H1 (cell line): ENCODE data around the gene SH3YL1. TPM values are rescaled to one million over a fixed set of nuclear protein-coding genes. Genes with fewer than 3 reads are reported as not detected.

Source experiments
- CTCF ChIA-PET: fragments of 300-600 bp; sonication (Branson Sonifier 250); formaldehyde crosslinking; loops from one replicate; lab custom pipeline; 2021; ENCODE audit not compliant: partially characterized antibody; lab: Charles Lee
- POLR2A ChIA-PET: fragments of 300-600 bp; sonication (Branson Sonifier 250); formaldehyde crosslinking; loops from one replicate; lab custom pipeline; 2021; ENCODE audit warnings: inconsistent platforms; ENCODE audit not compliant: partially characterized antibody; lab: Charles Lee
- DNase-seq, 2 experiments: peaks; one replicate each; pipeline versions ENCODE4 v3.0.0 to v3.0.0-alpha.2; 2010 to 2022; ENCODE audit warnings: low spot score in 2 of 2, low read depth in 1 of 2, mixed read lengths in 1 of 2
- FAIRE-seq: peaks from 2 replicates; lab custom pipeline; 2011; peaks lifted over from hg19 to GRCh38; lab: Jason Lieb, UNC
- H2AFZ ChIP-seq: 2 replicates; pipeline ENCODE4 v1.8.1; 2012; ENCODE audit warnings: low read length, inconsistent platforms
- H2AK5ac ChIP-seq: 2 replicates; pipeline ENCODE4 v1.6.1; 2013; ENCODE audit warnings: low read depth, low read length
- H2BK120ac ChIP-seq: replicated peaks from 2 replicates; pipeline ENCODE3; 2013; ENCODE audit warnings: low read depth, low read length, inconsistent platforms
- H2BK12ac ChIP-seq: 2 replicates; pipeline ENCODE4 v1.6.1; 2013; ENCODE audit warnings: low read depth, low read length
- H2BK15ac ChIP-seq: 2 replicates; pipeline ENCODE4 v1.6.1; 2013; ENCODE audit warnings: low read length
- H2BK20ac ChIP-seq: 2 replicates; pipeline ENCODE4 v1.6.1; 2013; ENCODE audit warnings: low read length
- H2BK5ac ChIP-seq: 2 replicates; pipeline ENCODE4 v1.6.1; 2013; ENCODE audit warnings: low read depth, low read length
- H3K14ac ChIP-seq: 2 replicates; pipeline ENCODE4 v1.6.1; 2013; ENCODE audit warnings: inconsistent platforms; ENCODE audit not compliant: insufficient read length
- H3K18ac ChIP-seq: 2 replicates; pipeline ENCODE4 v1.6.1; 2013; ENCODE audit warnings: low read length; ENCODE audit errors: extremely low read depth
- H3K23ac ChIP-seq: 2 replicates; pipeline ENCODE4 v1.6.1; 2013; ENCODE audit warnings: inconsistent platforms; ENCODE audit not compliant: insufficient read length
- H3K23me2 ChIP-seq: 2 replicates; pipeline ENCODE4 v1.6.1; 2013; ENCODE audit warnings: low read depth, low read length
- H3K27ac ChIP-seq: 2 replicates; pipeline ENCODE4 v1.6.1; 2011; ENCODE audit warnings: low read depth, low read length, inconsistent platforms
- H3K27me3 ChIP-seq, 4 experiments: replicated peaks in 1 of 4; 1 replicate in 1 of 4; 2 replicates in 3 of 4; pipeline versions ENCODE4 v1.6.1 to v1.8.1; 2011 to 2013; ENCODE audit warnings: low read length in 3 of 4, mild to moderate bottlenecking in 3 of 4, inconsistent platforms in 2 of 4, mixed read lengths in 2 of 4, moderate library complexity in 1 of 4; ENCODE audit not compliant: control insufficient read depth in 3 of 4, insufficient read depth in 3 of 4; ENCODE audit errors: extremely low read depth in 1 of 4
- H3K36me3 ChIP-seq, 4 experiments: 2 replicates each; pipeline versions ENCODE4 v1.6.1 to v1.8.1; 2011 to 2013; ENCODE audit warnings: mild to moderate bottlenecking in 4 of 4, low read length in 3 of 4, moderate library complexity in 2 of 4, control low read depth in 1 of 4, inconsistent platforms in 1 of 4; ENCODE audit not compliant: insufficient read depth in 4 of 4, control insufficient read depth in 2 of 4
- H3K4ac ChIP-seq: replicated peaks from 2 replicates; pipeline ENCODE3; 2013; ENCODE audit warnings: low read length, low read depth, mixed read lengths, inconsistent platforms; ENCODE audit not compliant: insufficient read length
- H3K4me1 ChIP-seq, 4 experiments: replicated peaks in 1 of 4; 1 replicate in 1 of 4; 2 replicates in 3 of 4; pipeline versions ENCODE4 v1.6.1 to v1.8.1; 2011 to 2013; ENCODE audit warnings: low read length in 3 of 4, inconsistent platforms in 2 of 4, mixed read lengths in 1 of 4; ENCODE audit not compliant: insufficient read depth in 4 of 4, control insufficient read depth in 3 of 4
- H3K4me2 ChIP-seq, 2 experiments: 2 replicates each; pipeline versions ENCODE4 v1.6.1 to v1.8.1; 2011 to 2013; ENCODE audit warnings: low read depth in 2 of 2, low read length in 2 of 2, control low read depth in 1 of 2, inconsistent platforms in 1 of 2, mild to moderate bottlenecking in 1 of 2; ENCODE audit not compliant: insufficient read depth in 1 of 2
- H3K4me3 ChIP-seq, 4 experiments: fragments of 200-600, 300-600 bp in 1 of 4; sonication (generic), shearing (Covaris generic), sonication (Bioruptor Twin) in 1 of 4; 2 replicates each; pipeline versions ENCODE4 v1.5.1 to v1.8.1; 2011 to 2016; ENCODE audit warnings: low read length in 4 of 4, low read depth in 3 of 4, control low read depth in 2 of 4, inconsistent platforms in 2 of 4, mild to moderate bottlenecking in 2 of 4, mixed read lengths in 1 of 4, moderate library complexity in 1 of 4; ENCODE audit not compliant: insufficient read depth in 2 of 4; ENCODE audit errors: extremely low read depth in 1 of 4
- H3K56ac ChIP-seq: replicated peaks from 2 replicates; pipeline ENCODE3; 2013; ENCODE audit warnings: low read depth, mild to moderate bottlenecking, mixed read lengths, low read length, inconsistent platforms; ENCODE audit not compliant: insufficient read length
- H3K79me1 ChIP-seq: 2 replicates; pipeline ENCODE4 v1.6.1; 2013; ENCODE audit warnings: low read depth, low read length, control low read depth
- H3K79me2 ChIP-seq, 2 experiments: 2 replicates each; pipeline versions ENCODE4 v1.6.1 to v1.8.1; 2012 to 2013; ENCODE audit warnings: low read length in 2 of 2, mild to moderate bottlenecking in 2 of 2, inconsistent platforms in 1 of 2; ENCODE audit not compliant: insufficient read depth in 2 of 2, control insufficient read depth in 1 of 2
- H3K9ac ChIP-seq, 4 experiments: replicated peaks in 1 of 4; 1 replicate in 1 of 4; 2 replicates in 3 of 4; pipeline versions ENCODE4 v1.6.1 to v1.8.1; 2011 to 2013; ENCODE audit warnings: low read depth in 3 of 4, low read length in 3 of 4, control low read depth in 2 of 4, mild to moderate bottlenecking in 2 of 4, moderate library complexity in 2 of 4, inconsistent platforms in 1 of 4; ENCODE audit errors: extremely low read depth in 1 of 4
- H3K9me3 ChIP-seq, 2 experiments: 2 replicates each; pipeline versions ENCODE4 v1.6.1 to v1.8.1; 2012 to 2013; ENCODE audit warnings: mild to moderate bottlenecking in 2 of 2, moderate library complexity in 2 of 2, control low read depth in 1 of 2, inconsistent platforms in 1 of 2, low read depth in 1 of 2, low read length in 1 of 2, mixed read lengths in 1 of 2; ENCODE audit not compliant: insufficient read depth in 2 of 2
- H4K20me1 ChIP-seq, 2 experiments: replicated peaks in 1 of 2; 2 replicates each; pipeline versions ENCODE3 to v1.8.1; 2011 to 2013; ENCODE audit warnings: inconsistent platforms in 2 of 2, low read length in 2 of 2, mild to moderate bottlenecking in 1 of 2; ENCODE audit not compliant: insufficient read depth in 2 of 2, control insufficient read depth in 1 of 2
- H4K5ac ChIP-seq: 2 replicates; pipeline ENCODE4 v1.6.1; 2013; ENCODE audit warnings: low read length, low read depth, mixed read lengths, inconsistent platforms; ENCODE audit not compliant: insufficient read length
- H4K8ac ChIP-seq: 2 replicates; pipeline ENCODE4 v1.8.0; 2013; ENCODE audit warnings: mild to moderate bottlenecking, moderate library complexity, low read length, inconsistent platforms; ENCODE audit not compliant: insufficient read depth; ENCODE audit errors: extremely low read depth
- H4K91ac ChIP-seq: replicated peaks from 2 replicates; pipeline ENCODE3; 2013; ENCODE audit warnings: low read length, mixed read lengths, inconsistent platforms; ENCODE audit not compliant: insufficient read length
- ASH2L ChIP-seq: fragments of 200-600, 300-600 bp; sonication (generic); IDR thresholded peaks from one replicate; pipeline ENCODE4 v1.7.1; 2017; ENCODE audit warnings: low read length
- EGR1 ChIP-seq: IDR thresholded peaks from 2 replicates; pipeline ENCODE4 v1.6.1; 2011; ENCODE audit warnings: low read depth, low read length, borderline replicate concordance
- FOSL1 ChIP-seq: IDR thresholded peaks from 2 replicates; pipeline ENCODE4 v1.6.1; 2011; ENCODE audit warnings: mild to moderate bottlenecking, low read depth, low read length, moderate library complexity; ENCODE audit not compliant: insufficient read depth
- RAD21 ChIP-seq, 2 experiments: IDR thresholded peaks in 1 of 2; conservative IDR thresholded peaks in 1 of 2; 2 replicates each; pipeline ENCODE4 v1.6.1; 2011; ENCODE audit warnings: low read depth in 2 of 2, low read length in 2 of 2, improper control_type of control experiment in 1 of 2, inconsistent platforms in 1 of 2, mild to moderate bottlenecking in 1 of 2, moderate library complexity in 1 of 2
- RXRA ChIP-seq: IDR thresholded peaks from 2 replicates; pipeline ENCODE4 v1.6.1; 2011; ENCODE audit warnings: low read depth, mild to moderate bottlenecking, low read length, moderate library complexity; ENCODE audit not compliant: insufficient read depth
- SUZ12 ChIP-seq: fragments of 200-600 bp; sonication (generic); IDR thresholded peaks from 2 replicates; pipeline ENCODE4 v1.6.1; 2012; ENCODE audit warnings: mild to moderate bottlenecking, inconsistent platforms, low read length, moderate library complexity, mixed read lengths
- TCF12 ChIP-seq: IDR thresholded peaks from 2 replicates; pipeline ENCODE4 v1.6.1; 2011; ENCODE audit warnings: low read depth, mild to moderate bottlenecking, low read length
- WGBS, 2 experiments: shearing (Covaris generic) in 1 of 2; methylation state at CpG; one replicate each; pipeline versions ENCODE4 v1.1.6 to v1.1.7; 2013 to 2015; ENCODE audit warnings: low lambda C conversion rate in 2 of 2, mixed read lengths in 2 of 2, inconsistent platforms in 1 of 2, low coverage in 1 of 2, missing lambda C conversion rate in 1 of 2; ENCODE audit not compliant: insufficient replicate concordance in 2 of 2, insufficient coverage in 1 of 2, insufficient read length in 1 of 2; ENCODE audit errors: extremely low coverage in 1 of 2, missing lambda C conversion rate in 1 of 2; 5-methylcytosine and 5-hydroxymethylcytosine counted together
- polyA plus RNA-seq, 7 experiments: library from polyadenylated mRNA; depleted of rRNA in 3 of 7; stranded (reverse) in 5 of 7; unstranded in 2 of 7; fragments of >200 nt in 5 of 7; fragments of 200-250 nt in 2 of 7; gene quantifications; 1 replicate in 5 of 7; 2 replicates in 1 of 7; 4 replicates in 1 of 7; pipeline versions ENCODE4 v1.2.1 to v1.2.3, GENCODE V29; 2011 to 2013; ENCODE audit warnings: missing spikeins in 2 of 7, mixed read lengths in 2 of 7
- total RNA-seq: library from RNA; stranded (reverse); fragmentation: NEBNext Ultra II Directional; extraction: Animal tissue kit (Norgen Biotek cat#: 25700); gene quantifications from 2 replicates; pipeline ENCODE4 v1.2.1, GENCODE V29; 2021
- TF ChIP-seq, protein P1 (sequence below): IDR thresholded peaks from 2 replicates; pipeline ENCODE4 v1.6.1; 2012; ENCODE audit warnings: inconsistent platforms
- TF ChIP-seq, protein P2 (sequence below): IDR thresholded peaks from 2 replicates; pipeline ENCODE4 v1.6.1; 2012; ENCODE audit warnings: inconsistent platforms

SH3YL1 gene
- total and polyA plus RNA-seq, 2 of the 8 experiments (the other 6 are each of a cell fraction or from before 2014, with no cell fraction given) = 13.6 to 37.2 TPM

DNA sequence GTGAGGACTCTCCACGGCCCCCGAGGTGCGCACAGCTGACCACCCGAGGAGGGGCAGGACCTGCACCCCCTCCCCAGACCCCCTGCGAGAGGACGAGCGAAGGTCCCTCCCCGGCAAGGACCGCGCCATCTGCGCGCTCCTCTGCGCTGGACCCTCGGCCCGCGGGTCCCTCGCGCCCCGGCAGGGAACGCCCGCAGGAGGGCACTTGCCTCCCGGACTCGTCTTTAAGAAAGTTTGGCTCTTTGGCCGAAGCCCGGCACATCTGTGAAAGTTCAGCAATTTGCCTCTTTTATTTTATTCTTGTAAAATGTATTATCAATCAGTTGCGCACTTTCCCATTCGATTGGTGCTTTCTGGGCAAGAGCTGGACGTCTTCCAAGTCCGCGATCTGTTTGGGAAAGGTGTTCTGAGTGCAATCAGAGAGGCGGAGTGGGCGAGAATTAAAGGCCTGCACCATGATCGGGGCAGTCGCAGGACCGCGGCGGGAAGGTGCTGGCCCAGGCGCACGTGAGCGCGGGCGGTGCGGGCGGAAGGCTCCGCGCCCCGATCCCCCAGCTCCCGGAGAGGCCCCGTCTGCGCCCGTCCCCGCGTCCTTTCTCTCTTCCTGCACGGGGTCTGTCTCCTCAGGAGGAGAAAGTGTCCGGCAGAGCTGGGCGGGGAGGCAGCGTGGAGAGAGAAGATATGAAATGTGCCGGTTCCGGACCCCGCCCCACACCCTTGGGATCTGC is 25.7 kb upstream of the SH3YL1 start:
- H3K27me3 ChIP-seq = peaks cover 9 to 48% (median 33%) of the 10 kb centered on the region in 4 experiments
- no peak overlapping the region for H4K8ac ChIP-seq
- H2BK12ac ChIP-seq = no peak overlapping the region
- no peak overlapping the region for H3K4ac ChIP-seq
- no peak overlapping the region for H4K5ac ChIP-seq
- H3K18ac ChIP-seq = no peak overlapping the region; the same call in none of the 2 replicates
- peaks cover 0 to 4% of the 10 kb centered on the region in 2 experiments; a peak in 1 of 4 replicates for H3K9me3 ChIP-seq
- H3K27ac ChIP-seq = no peak overlapping the region
- peak overlapping the region; percentile 40 for H3K56ac ChIP-seq
- H3K79me1 ChIP-seq = no peaks in the 10 kb centered on the region
- H2AFZ ChIP-seq = peak overlapping the region; percentile 55; the same call in 1 of the 2 replicates
- H3K9ac ChIP-seq = no peak overlapping the region
- WGBS, 2 experiments = 2% methylated on average over 54 of the region's 60 CpGs; no CpG with 5 or more reads in 1 of the 2 experiments
- no peak overlapping the region for H4K91ac ChIP-seq
- 0 out of 2 replicates have a peak overlapping the region, but pooled peaks have one; percentile 9 for H2BK5ac ChIP-seq
- peak overlapping the region; percentile 85 to 96 for H3K4me2 ChIP-seq
- peaks cover 6 to 18% (median 14%) of the 10 kb centered on the region in 4 experiments for H3K4me1 ChIP-seq
- H2BK120ac ChIP-seq = no peak overlapping the region
- no peak overlapping the region for H2BK15ac ChIP-seq
- H3K23ac ChIP-seq = no peak overlapping the region
- no peak overlapping the region for H3K14ac ChIP-seq
- FAIRE-seq (no peak), DNase-seq (peak in 1 of 2 experiments; percentile 74)
- no peak overlapping the region for H2AK5ac ChIP-seq
- peaks cover 8% of the 10 kb centered on the region; the same call in 1 of the 2 replicates for H3K23me2 ChIP-seq
- H2BK20ac ChIP-seq = 0 out of 2 replicates have a peak overlapping the region, but pooled peaks have one; percentile 10
- ChIA-PET POLR2A (interaction anchor here (1.0 to 1.7 kb wide), 4 partner anchors 20 to 244 kb away, joined by 3 to 4 read pairs (median 3); no protein-coding TSS in a partner anchor), CTCF (interaction anchor here (0.8 to 3.1 kb wide), 25 partner anchors 9 to 344 kb away, joined by 3 to 17 read pairs (median 4); no protein-coding TSS in a partner anchor)
- H4K20me1 ChIP-seq = peaks cover 2 to 5% of the 10 kb centered on the region in 2 experiments
- H3K4me3 ChIP-seq = peak overlapping the region; percentile 42 to 65 (median 54); a peak in 7 of 8 replicates
- no peaks in the 10 kb centered on the region for H3K79me2 ChIP-seq
- no peaks in the 10 kb centered on the region for H3K36me3 ChIP-seq
- TF ChIP-seq ASH2L (peak; percentile 67), EGR1 (no peak), TCF12 (no peak), SUZ12 (peak; percentile 85), RAD21 (IDR thresholded peaks at IDR 0.05 in 1 of 2, conservative IDR thresholded peaks at IDR 0.05 in 1 of 2; ENCODE audit: low read depth in 2 of 2, low read length in 2 of 2) (no peak; a peak in 1 of 4 replicates), FOSL1 (no peak), RXRA (no peak)
- TF ChIP-seq, protein P1, sequence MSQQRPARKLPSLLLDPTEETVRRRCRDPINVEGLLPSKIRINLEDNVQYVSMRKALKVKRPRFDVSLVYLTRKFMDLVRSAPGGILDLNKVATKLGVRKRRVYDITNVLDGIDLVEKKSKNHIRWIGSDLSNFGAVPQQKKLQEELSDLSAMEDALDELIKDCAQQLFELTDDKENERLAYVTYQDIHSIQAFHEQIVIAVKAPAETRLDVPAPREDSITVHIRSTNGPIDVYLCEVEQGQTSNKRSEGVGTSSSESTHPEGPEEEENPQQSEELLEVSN = peak; percentile 89
- TF ChIP-seq, protein P2, sequence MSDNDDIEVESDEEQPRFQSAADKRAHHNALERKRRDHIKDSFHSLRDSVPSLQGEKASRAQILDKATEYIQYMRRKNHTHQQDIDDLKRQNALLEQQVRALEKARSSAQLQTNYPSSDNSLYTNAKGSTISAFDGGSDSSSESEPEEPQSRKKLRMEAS = peak; percentile 89
